ENCODE results near the gene CARS1. TPM values are rescaled to one million over a fixed set of nuclear protein-coding genes. Genes with fewer than 3 reads are reported as not detected.
A peak's percentile ranks its signal among the peaks of the same experiment; 100 is the strongest.

Gene CARS1
- total and polyA plus RNA-seq, 9 of the 15 experiments (the other 6 are each of a cell fraction or from before 2014, with no cell fraction given) = 14.4 to 106 (median 73.6) TPM

DNA sequence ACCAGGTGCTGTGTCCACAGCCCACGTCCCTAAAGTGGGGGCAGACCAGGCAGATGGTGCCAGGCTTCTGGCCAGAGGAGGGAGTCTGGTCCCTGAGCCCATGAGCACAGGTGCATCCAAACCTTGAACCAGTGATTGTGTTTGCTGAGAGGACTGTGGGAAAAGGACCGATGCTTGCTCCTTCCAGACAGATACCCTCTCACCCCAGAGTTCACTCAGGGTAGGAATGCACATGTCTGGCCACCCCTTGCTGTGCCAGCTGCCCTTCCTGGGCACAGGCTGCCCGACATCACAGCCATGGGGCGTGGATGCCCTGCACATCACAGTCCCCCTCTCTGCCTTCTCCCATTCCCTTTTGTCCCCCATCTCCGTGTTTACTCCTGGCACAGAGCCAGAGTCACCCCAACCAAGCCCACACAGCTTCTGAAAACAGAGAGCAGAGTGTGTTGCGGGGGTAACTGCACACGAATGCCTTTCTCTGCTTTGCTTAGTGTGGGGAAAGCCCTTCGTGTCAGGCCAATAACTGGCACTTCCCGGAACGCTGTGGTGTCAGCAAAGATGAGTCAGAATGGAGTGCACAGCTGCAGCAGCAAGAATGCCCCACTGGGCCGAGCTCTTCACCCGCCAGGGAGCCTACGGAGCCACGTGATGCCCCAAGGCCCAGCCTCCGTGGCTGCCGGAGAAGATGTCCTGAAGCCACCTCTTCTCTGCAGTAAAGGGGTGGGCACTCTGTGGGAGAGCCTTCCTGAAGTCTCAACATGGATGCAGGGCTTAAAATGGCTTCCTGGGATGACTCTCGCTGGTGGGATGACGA, 7.6 kb downstream of the CARS1 start:
- H3K27ac ChIP-seq (ENCODE audit: extremely low read depth, low read depth, low read length) = no peak overlapping the region
- H3K9me3 ChIP-seq (replicated peaks; ENCODE audit: control insufficient read depth, insufficient read depth, low read depth, low read length) = no peaks in the 10 kb centered on the region
- H3K4me1 ChIP-seq (replicated peaks in 1 of 2; ENCODE audit: control insufficient read depth in 2 of 2, insufficient read depth in 2 of 2, low read length in 2 of 2) = peaks cover 19 to 34% of the 10 kb centered on the region in 2 experiments; a peak in 4 of 5 replicates
- no peak overlapping the region for H3K4me3 ChIP-seq
- in situ Hi-C loops (cut with MboI) = no loop called here
- CTCF ChIA-PET (ENCODE audit: low intra/inter-chr PET ratio) = no interaction called here
- H3K27me3 ChIP-seq (ENCODE audit: control insufficient read depth in 2 of 2, insufficient read depth in 2 of 2, low read length in 2 of 2) = no peaks in the 10 kb centered on the region
- peaks cover 35% of the 10 kb centered on the region for H3K9me1 ChIP-seq (ENCODE audit: control insufficient read depth, insufficient read depth, low read length)
- peak overlapping the region in 1 of 2 experiments; percentile 67; a peak in 2 of 4 replicates for H3K9ac ChIP-seq (ENCODE audit: insufficient read depth in 1 of 2, low read depth in 2 of 2, low read length in 2 of 2)
- H4K20me1 ChIP-seq (replicated peaks; ENCODE audit: control insufficient read depth, insufficient read depth, low read length) = peaks cover 82% of the 10 kb centered on the region
- no peak for DNase-seq (ENCODE audit: extremely low read depth in 1 of 4, low spot score in 3 of 4)
- WGBS (ENCODE audit: insufficient coverage, low coverage, missing lambda C conversion rate) = 79% methylated on average over 16 of the region's 18 CpGs
- intact Hi-C loops (cut with micrococcal nuclease) = no loop called here
- no peak overlapping the region for H3K4me2 ChIP-seq (ENCODE audit: insufficient read depth, low read length)
- FAIRE-seq = no peak
- POLR2A ChIA-PET = interaction anchor here (0.6 to 2.7 kb wide), 4 partner anchors 9 to 537 kb away, joined by 3 to 12 read pairs (median 3); no protein-coding TSS in a partner anchor
- H3K79me2 ChIP-seq (ENCODE audit: control insufficient read depth, insufficient read depth, low read length) = peaks cover 92% of the 10 kb centered on the region
- peaks cover 59% of the 10 kb centered on the region; the same call in 2 of the 3 replicates for H3K36me3 ChIP-seq (ENCODE audit: control insufficient read depth, insufficient read depth, low read length)
- no TSS peak for BruUV-seq (replicated peaks)
- ATAC-seq = no peak
- H2AFZ ChIP-seq (ENCODE audit: low read depth, low read length) = no peak overlapping the region
- TF ChIP-seq, protein P1, sequence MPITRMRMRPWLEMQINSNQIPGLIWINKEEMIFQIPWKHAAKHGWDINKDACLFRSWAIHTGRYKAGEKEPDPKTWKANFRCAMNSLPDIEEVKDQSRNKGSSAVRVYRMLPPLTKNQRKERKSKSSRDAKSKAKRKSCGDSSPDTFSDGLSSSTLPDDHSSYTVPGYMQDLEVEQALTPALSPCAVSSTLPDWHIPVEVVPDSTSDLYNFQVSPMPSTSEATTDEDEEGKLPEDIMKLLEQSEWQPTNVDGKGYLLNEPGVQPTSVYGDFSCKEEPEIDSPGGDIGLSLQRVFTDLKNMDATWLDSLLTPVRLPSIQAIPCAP (CRISPR knock-in tag; IDR thresholded peaks at IDR 0.05; ENCODE audit: borderline replicate concordance) = no peak
- TF ChIP-seq YY1 (IDR thresholded peaks at IDR 0.05; ENCODE audit: borderline replicate concordance in 1 of 3, control insufficient read depth in 1 of 3, extremely low read depth in 1 of 3, insufficient read depth in 3 of 3, insufficient read length in 1 of 3, insufficient replicate concordance in 2 of 3, low read depth in 1 of 3, low read length in 2 of 3) (peak in 1 of 3 experiments; percentile 20), RFX7 (CRISPR knock-in tag; IDR thresholded peaks at IDR 0.05) (no peak), PTTG1 (tag; IDR thresholded peaks at IDR 0.05; ENCODE audit: low read depth) (no peak), GABPB2 (CRISPR knock-in tag; conservative IDR thresholded peaks at IDR 0.05) (no peak), SUPT5H (IDR thresholded peaks at IDR 0.05) (0 out of 2 replicates have a peak, but pooled peaks have one; percentile 16), NCOA2 (IDR thresholded peaks at IDR 0.05; ENCODE audit: partially characterized antibody in 2 of 2) (no peak), ZNF121 (CRISPR knock-in tag; conservative IDR thresholded peaks at IDR 0.05) (no peak), POLR2G (IDR thresholded peaks at IDR 0.05; ENCODE audit: low read depth, low read length) (peak; percentile 16; the same call in 1 of the 2 replicates), SREBF1 (IDR thresholded peaks at IDR 0.05; ENCODE audit: borderline replicate concordance, low read depth, low read length) (no peak), KHSRP (IDR thresholded peaks at IDR 0.05) (no peak), STAG1 (CRISPR knock-in tag; IDR thresholded peaks at IDR 0.05; ENCODE audit: borderline replicate concordance) (0 out of 2 replicates have a peak, but pooled peaks have one; percentile 10), SOX6 (IDR thresholded peaks at IDR 0.05) (no peak), NR2F6 (CRISPR knock-in tag; IDR thresholded peaks at IDR 0.05) (no peak), KDM5B (IDR thresholded peaks at IDR 0.05; ENCODE audit: insufficient replicate concordance, low read depth, low read length) (no peak), ZNF436 (CRISPR knock-in tag; IDR thresholded peaks at IDR 0.05) (no peak), NCOA6 (IDR thresholded peaks at IDR 0.05) (no peak)
- TF ChIP-seq, protein P2, sequence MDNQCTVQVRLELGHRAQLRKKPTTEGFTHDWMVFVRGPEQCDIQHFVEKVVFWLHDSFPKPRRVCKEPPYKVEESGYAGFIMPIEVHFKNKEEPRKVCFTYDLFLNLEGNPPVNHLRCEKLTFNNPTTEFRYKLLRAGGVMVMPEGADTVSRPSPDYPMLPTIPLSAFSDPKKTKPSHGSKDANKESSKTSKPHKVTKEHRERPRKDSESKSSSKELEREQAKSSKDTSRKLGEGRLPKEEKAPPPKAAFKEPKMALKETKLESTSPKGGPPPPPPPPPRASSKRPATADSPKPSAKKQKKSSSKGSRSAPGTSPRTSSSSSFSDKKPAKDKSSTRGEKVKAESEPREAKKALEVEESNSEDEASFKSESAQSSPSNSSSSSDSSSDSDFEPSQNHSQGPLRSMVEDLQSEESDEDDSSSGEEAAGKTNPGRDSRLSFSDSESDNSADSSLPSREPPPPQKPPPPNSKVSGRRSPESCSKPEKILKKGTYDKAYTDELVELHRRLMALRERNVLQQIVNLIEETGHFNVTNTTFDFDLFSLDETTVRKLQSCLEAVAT (IDR thresholded peaks at IDR 0.05) = no peak
